Mononuclear cell (primary cell): ENCODE results near the gene BICC1. TPM values are rescaled to one million over a fixed set of nuclear protein-coding genes. Genes with fewer than 3 reads are reported as not detected.

Experiments used
- H3K27me3 ChIP-seq: 2 replicates; pipeline ENCODE4 v1.6.0; 2011; ENCODE audit warnings: low read length, control low read depth; ENCODE audit not compliant: insufficient read depth
- H3K4me1 ChIP-seq: 2 replicates; pipeline ENCODE4 v1.5.1; 2011; ENCODE audit warnings: mild to moderate bottlenecking, low read length, control low read depth; ENCODE audit not compliant: insufficient read depth
- H3K4me3 ChIP-seq: 2 replicates; pipeline ENCODE4 v1.5.1; 2011; ENCODE audit warnings: mild to moderate bottlenecking, low read length, moderate library complexity
- H3K9me3 ChIP-seq: 2 replicates; pipeline ENCODE4 v1.5.1; 2011; ENCODE audit warnings: low read depth, mild to moderate bottlenecking, control low read depth, low read length
- total RNA-seq: library from RNA; depleted of rRNA; stranded (reverse); fragments of >200 nt; gene quantifications from one replicate; pipeline ENCODE4 v1.2.3, GENCODE V29; 2012

The BICC1 gene
- total RNA-seq, 1 donor, result 0.21 TPM

GRCh38 chr10:58638388-58638787, 125.7 kb downstream of the BICC1 start:
- Histone ChIP-seq H3K4me3 (no peak overlapping the region), H3K4me1 (no peaks in the 10 kb centered on the region), H3K27me3 (no peaks in the 10 kb centered on the region), H3K9me3 (no peaks in the 10 kb centered on the region)

DNA sequence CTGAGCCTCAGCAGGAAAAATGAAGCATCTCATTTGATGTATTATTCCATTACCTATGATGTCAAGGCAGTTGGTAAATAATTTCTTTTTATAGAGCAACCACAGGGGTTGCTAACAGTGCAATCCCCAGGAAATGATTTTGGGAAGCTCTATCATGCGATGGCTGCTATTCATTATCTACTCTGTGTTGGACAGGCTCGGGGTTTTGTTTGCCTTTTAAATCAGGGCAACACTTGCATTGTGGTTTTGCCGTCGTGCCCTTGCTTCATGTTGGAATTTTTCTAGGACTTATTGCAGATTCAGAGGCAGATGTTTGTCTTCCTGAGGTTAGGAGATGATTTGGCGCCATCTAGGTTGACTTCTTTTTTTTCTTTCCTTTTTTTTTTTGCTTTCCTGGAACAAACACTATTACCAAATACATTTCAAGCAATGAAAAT, 128.4 kb downstream of the BICC1 start:
- Histone ChIP-seq H3K9me3 (no peaks in the 10 kb centered on the region), H3K27me3 (no peaks in the 10 kb centered on the region), H3K4me1 (no peaks in the 10 kb centered on the region), H3K4me3 (no peak overlapping the region)

DNA sequence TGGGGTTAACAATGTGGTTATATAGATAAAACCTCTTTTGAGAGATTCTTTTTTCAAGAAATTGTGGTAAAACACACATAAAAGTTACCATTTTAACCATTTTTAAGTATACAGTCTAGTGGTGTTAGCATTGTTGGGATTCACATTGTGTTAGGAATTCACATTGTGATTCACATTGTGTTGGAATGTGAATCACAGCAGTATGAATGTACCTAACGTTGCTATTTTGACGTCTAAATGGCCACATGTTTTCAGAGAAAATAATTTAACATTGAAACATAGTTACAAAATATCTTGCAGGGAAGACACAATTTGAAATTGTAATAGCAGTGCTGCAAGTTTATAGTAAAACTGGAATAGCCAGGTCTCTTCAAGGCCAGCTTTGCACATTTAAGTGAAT, 129.0 kb downstream of the BICC1 start:
- no peaks in the 10 kb centered on the region for H3K27me3 ChIP-seq
- H3K4me3 ChIP-seq, result no peak overlapping the region
- H3K4me1 ChIP-seq, result no peaks in the 10 kb centered on the region
- no peaks in the 10 kb centered on the region for H3K9me3 ChIP-seq

DNA sequence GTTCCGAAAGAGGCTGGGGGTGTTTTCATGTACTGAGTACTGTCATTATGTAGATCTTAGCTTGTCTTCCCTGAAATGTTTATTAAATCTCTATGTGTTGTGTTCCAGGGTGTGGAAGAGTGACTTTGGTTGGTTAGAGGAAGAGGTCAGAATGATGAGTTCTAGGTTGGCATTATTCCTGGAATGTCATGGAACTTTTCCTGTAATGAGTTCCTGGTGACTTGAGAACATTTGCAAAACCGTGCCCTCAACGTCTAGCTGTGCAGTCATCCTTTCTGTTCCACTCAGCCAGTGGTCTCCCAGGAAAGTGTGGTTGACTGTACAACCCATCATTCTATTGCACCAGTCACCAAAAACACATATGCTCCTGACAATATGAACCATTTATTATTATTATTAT, 129.6 kb downstream of the BICC1 start:
- Histone ChIP-seq H3K4me3 (no peak overlapping the region), H3K9me3 (no peaks in the 10 kb centered on the region), H3K27me3 (no peaks in the 10 kb centered on the region), H3K4me1 (no peaks in the 10 kb centered on the region)

DNA sequence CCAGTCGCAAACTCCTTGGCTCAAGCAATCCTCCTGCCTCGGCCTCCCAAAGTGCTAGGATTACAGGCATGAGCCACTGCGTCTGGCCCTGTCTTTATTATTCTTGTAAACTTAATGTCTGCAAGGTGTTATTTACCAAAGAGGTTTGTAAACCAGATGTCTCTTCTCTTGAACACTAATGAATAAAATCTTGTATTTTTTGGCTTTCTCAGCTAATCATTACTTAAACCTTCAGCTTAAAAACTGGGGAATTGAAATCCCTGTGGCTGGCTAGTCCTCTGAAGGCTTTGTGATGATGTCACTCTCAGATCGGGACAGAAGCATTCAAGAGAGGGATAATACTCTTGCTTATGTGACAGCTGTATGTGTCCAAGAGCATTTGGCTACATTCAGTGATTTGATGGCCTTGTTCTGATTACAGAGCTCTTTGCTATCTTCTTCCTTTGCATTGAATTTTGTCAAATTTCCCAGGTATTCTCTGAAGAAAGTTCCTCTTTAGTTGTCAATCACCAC, 130.3 kb downstream of the BICC1 start:
- H3K27me3 ChIP-seq, result no peaks in the 10 kb centered on the region
- no peaks in the 10 kb centered on the region for H3K4me1 ChIP-seq
- no peaks in the 10 kb centered on the region for H3K9me3 ChIP-seq
- H3K4me3 ChIP-seq, result no peak overlapping the region

- Histone ChIP-seq H3K9me3 (no peaks in the 10 kb centered on the region), H3K4me1 (no peaks in the 10 kb centered on the region), H3K4me3 (no peak overlapping the region), H3K27me3 (no peaks in the 10 kb centered on the region)
Measured at GRCh38 chr10:58644311-58644710, 131.6 kb downstream of the BICC1 start.

GRCh38 chr10:58645416-58646146, 132.9 kb downstream of the BICC1 start:
- Histone ChIP-seq H3K4me1 (no peaks in the 10 kb centered on the region), H3K4me3 (no peak overlapping the region), H3K27me3 (no peaks in the 10 kb centered on the region), H3K9me3 (no peaks in the 10 kb centered on the region)

DNA sequence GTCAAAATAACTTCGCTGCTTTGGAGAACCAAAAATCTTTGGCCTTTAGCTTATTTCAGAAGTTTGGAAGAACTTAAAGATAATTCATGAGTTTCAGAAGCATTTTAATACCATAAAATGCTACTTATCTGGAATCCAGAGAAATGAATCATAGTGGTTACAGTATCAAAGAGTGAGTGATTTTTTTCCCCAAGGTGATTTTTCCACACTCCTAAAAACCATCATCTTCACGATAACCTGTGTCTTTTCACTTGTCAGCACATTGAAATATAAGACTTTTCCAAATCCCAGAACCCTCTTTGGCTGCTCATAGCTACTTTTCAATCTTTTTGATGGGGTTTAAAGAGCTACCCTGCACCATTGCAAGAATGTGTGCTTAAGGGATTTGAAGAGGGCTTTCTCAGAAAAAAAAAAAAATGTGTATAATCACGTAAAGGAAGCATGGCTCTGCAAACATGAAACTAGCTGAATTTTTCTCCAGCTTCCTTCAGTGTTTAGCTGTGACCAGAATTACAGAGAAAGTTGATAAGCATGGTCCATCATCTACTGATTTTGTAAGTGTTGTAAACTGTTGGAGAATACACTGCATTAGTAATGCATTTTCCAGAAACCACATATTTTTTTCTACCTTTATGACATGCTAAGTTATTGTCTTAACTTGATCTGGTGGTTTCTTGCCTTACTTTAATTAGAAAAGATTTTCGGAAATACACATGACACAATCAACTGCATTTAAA, 134.9 kb downstream of the BICC1 start:
- Histone ChIP-seq H3K9me3 (no peaks in the 10 kb centered on the region), H3K4me1 (no peaks in the 10 kb centered on the region), H3K4me3 (no peak overlapping the region)

DNA sequence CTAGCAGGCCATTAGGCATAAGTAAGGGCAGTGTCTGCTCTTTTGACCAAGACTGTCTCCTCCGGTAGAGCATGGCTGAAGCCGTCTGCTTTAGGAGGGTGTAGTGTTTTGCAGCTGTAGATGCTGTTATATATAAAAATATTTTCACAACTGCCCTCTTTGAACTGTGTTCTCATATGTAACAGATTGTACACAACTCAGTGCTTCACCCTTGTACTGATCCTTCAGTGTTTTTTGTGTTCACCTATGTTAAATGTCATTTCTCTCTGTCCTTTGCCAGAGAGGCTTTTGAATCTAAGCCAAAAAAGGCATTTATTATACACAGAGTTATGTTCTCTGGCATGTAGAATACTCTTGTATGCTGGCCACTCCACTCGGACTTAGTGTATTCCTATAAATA, 135.5 kb downstream of the BICC1 start:
- Histone ChIP-seq H3K4me1 (no peaks in the 10 kb centered on the region), H3K4me3 (no peak overlapping the region), H3K9me3 (no peaks in the 10 kb centered on the region), H3K27me3 (no peaks in the 10 kb centered on the region)

More for the DNA sequence above, 134.9 kb downstream of the BICC1 start:
- H3K27me3 ChIP-seq, result no peaks in the 10 kb centered on the region

GRCh38 chr10:58651040-58651439, 138.4 kb downstream of the BICC1 start:
- no peaks in the 10 kb centered on the region for H3K4me1 ChIP-seq
- no peak overlapping the region for H3K4me3 ChIP-seq
- no peaks in the 10 kb centered on the region for H3K9me3 ChIP-seq
- no peaks in the 10 kb centered on the region for H3K27me3 ChIP-seq

DNA sequence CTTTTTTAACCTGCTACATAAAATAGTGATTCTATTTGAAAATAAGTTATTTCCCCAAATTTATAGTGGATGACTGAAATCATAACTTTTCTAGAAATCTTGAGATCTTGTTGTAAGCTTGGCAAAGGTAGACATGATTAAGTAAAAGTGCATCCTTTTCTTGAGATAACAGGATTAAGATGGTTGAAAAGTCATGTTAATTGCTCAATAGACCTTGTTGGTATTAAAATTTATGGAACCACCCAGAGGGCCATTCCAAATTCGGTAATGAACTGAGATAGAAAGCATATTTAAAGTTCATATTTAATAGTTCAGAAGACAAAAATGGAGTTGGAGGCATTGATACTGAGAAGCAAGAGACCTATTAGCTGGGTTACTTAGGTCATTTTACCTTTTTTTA, 139.1 kb downstream of the BICC1 start:
- no peaks in the 10 kb centered on the region for H3K27me3 ChIP-seq
- no peaks in the 10 kb centered on the region for H3K9me3 ChIP-seq

GRCh38 chr10:58653139-58653538, 140.5 kb downstream of the BICC1 start:
- no peak overlapping the region for H3K4me3 ChIP-seq
- no peaks in the 10 kb centered on the region for H3K27me3 ChIP-seq
- no peaks in the 10 kb centered on the region for H3K9me3 ChIP-seq
- H3K4me1 ChIP-seq, result no peaks in the 10 kb centered on the region

More for the DNA sequence above, 139.1 kb downstream of the BICC1 start:
- no peak overlapping the region for H3K4me3 ChIP-seq
- no peaks in the 10 kb centered on the region for H3K4me1 ChIP-seq

DNA sequence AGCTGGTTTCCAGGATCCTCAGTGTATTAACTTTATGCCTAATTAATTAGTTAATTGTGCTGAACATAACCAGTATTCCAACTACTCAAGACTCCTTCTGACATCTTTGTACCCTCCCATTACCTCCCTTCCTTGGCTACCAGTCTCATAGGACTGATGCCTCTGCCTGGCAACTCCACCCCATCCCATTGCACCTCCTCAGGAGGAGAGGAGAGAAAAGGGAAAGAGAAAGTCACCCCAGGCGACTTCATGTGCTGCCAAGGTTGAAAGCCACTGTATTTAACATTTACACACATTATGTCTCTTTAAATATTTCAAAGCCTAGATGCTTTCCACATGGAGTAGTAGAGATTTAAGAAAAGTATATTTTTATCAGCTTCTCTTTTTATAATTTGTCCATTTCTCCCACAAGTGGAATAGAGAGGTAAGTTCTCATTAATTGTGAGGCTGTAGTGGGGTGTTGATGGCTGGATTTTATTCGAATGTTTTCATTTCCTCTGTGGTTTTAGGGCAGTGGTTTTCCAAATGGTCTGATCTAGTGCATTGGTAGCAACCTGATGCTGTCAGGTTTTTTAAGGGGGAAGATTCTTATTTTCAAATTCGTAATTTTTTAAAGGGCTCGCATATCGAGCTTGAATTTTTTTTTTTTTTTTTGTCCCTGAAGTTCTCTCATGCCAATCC, 148.0 kb downstream of the BICC1 start:
- Histone ChIP-seq H3K27me3 (no peaks in the 10 kb centered on the region), H3K9me3 (no peaks in the 10 kb centered on the region), H3K4me3 (no peak overlapping the region), H3K4me1 (no peaks in the 10 kb centered on the region)

DNA sequence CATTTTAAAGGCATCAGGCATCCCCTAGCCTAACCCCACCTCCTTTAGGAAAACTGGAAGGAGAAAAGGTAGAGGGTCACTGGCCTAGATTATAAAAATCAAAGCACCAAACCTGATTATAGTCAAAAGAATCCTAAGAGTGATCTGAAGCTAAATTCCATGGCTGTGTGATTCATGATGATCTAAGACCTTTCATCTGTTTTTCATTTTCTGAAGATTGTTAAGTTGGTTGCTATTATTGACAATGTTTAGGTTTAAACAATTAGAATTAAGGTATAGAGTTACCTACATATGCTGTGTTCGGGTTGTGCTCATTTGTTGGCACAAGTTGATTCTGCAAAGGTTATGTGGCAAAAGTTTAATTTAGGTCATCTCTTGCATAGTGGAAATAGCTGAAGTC, 148.7 kb downstream of the BICC1 start:
- no peaks in the 10 kb centered on the region for H3K27me3 ChIP-seq

DNA sequence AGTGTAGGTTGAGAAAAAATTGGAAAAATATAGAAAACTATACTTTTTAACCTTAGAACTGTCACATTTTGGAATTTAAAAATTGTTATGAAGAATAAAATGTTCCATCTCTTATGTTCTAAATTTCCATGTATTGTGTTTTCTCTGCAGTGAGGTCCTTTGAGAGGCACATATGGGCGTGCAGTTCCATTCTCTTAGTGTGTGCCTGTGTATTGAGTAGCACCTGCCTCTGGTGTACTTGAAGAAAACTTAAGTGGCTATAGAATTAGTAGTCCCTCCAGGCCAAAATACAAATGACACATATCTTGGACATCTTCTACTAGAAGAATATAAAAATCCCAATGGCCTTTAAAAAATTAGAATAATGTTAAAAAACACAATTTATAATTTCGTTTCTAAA, 149.2 kb downstream of the BICC1 start:
- Histone ChIP-seq H3K9me3 (no peaks in the 10 kb centered on the region), H3K4me3 (no peak overlapping the region), H3K4me1 (no peaks in the 10 kb centered on the region), H3K27me3 (no peaks in the 10 kb centered on the region)

More for the DNA sequence above, 148.7 kb downstream of the BICC1 start:
- no peaks in the 10 kb centered on the region for H3K9me3 ChIP-seq
- no peaks in the 10 kb centered on the region for H3K4me1 ChIP-seq
- H3K4me3 ChIP-seq, result no peak overlapping the region
